Smooth muscle cell (in vitro differentiated cells): ENCODE measurements around the gene ZNF155. TPM values are rescaled to one million over a fixed set of nuclear protein-coding genes. Genes with fewer than 3 reads are reported as not detected.

Source experiments
- DNase-seq: peaks from one replicate; lab custom pipeline; 2025; ENCODE audit not compliant: unreplicated experiment; lab: John Stamatoyannopoulos, UW
- H2AFZ ChIP-seq: fragments of 200-600 bp; sonication (generic); 2 replicates; pipeline ENCODE4 v1.6.0; 2016; ENCODE audit warnings: antibody characterized with exemption, low read depth, mild to moderate bottlenecking
- H3F3A ChIP-seq: fragments of 200-600 bp; sonication (generic); 2 replicates; pipeline ENCODE4 v1.6.0; 2017; ENCODE audit warnings: antibody characterized with exemption, low read depth
- H3K27ac ChIP-seq: fragments of 200-600 bp; sonication (generic); 2 replicates; pipeline ENCODE4 v1.5.1; 2016; ENCODE audit warnings: low read depth, mild to moderate bottlenecking
- H3K27me3 ChIP-seq: fragments of 200-600 bp; sonication (generic); 2 replicates; pipeline ENCODE4 v1.6.1; 2016; ENCODE audit warnings: low read depth, mild to moderate bottlenecking
- H3K36me3 ChIP-seq: fragments of 200-600 bp; sonication (generic); 2 replicates; pipeline ENCODE4 v1.5.1; 2016; ENCODE audit warnings: low read depth
- H3K4me1 ChIP-seq: fragments of 200-600 bp; sonication (generic); 2 replicates; pipeline ENCODE4 v1.5.1; 2016; ENCODE audit warnings: low read depth
- H3K4me2 ChIP-seq: fragments of 200-600 bp; sonication (generic); 2 replicates; pipeline ENCODE4 v1.6.0; 2016; ENCODE audit warnings: mild to moderate bottlenecking
- H3K4me3 ChIP-seq: fragments of 200-600 bp; sonication (generic); 2 replicates; pipeline ENCODE4 v1.5.1; 2016; ENCODE audit warnings: mild to moderate bottlenecking
- H3K79me2 ChIP-seq: fragments of 200-600 bp; sonication (generic); 2 replicates; pipeline ENCODE4 v1.6.0; 2016; ENCODE audit warnings: low read depth, mild to moderate bottlenecking
- H3K9ac ChIP-seq: fragments of 200-600 bp; sonication (generic); 2 replicates; pipeline ENCODE4 v1.6.0; 2016; ENCODE audit warnings: low read depth
- H3K9me3 ChIP-seq: fragments of 200-600 bp; sonication (generic); replicated peaks from 2 replicates; pipeline ENCODE4 v1.5.1; 2016; ENCODE audit warnings: low read depth
- H4K20me1 ChIP-seq: fragments of 200-600 bp; sonication (generic); 2 replicates; pipeline ENCODE4 v1.6.0; 2016; ENCODE audit warnings: low read depth
- CTCF ChIP-seq: fragments of 200-600 bp; sonication (generic); IDR thresholded peaks from 2 replicates; pipeline ENCODE4 v1.5.1; 2017; ENCODE audit warnings: borderline replicate concordance, mild to moderate bottlenecking, antibody characterized with exemption; ENCODE audit not compliant: insufficient read depth, poor library complexity, severe bottlenecking
- WGBS: methylation state at CpG from one replicate; pipeline ENCODE4 v1.1.7; 2016; ENCODE audit warnings: low lambda C conversion rate; 5-methylcytosine and 5-hydroxymethylcytosine counted together
- polyA plus RNA-seq: library from polyadenylated mRNA; unstranded; fragments of >200 nt; fragmentation: Nextera tagmentation; extraction: Ambion mirVana; gene quantifications from 2 replicates; pipeline ENCODE4 v1.2.1, GENCODE V29; 2016
- total RNA-seq: library from RNA; depleted of rRNA; stranded (reverse); fragments of >200 nt; gene quantifications from 2 replicates; pipeline ENCODE4 v1.2.3, GENCODE V29; 2014

ZNF155 gene
- total and polyA plus RNA-seq, 2 experiments from 2014 or later = 1.2 to 4.1 TPM

- Histone ChIP-seq H3K9me3 (peaks cover 13% of the 10 kb centered on the region), H3K36me3 (peaks cover 19% of the 10 kb centered on the region), H3K27me3 (no peaks in the 10 kb centered on the region), H3K79me2 (peaks cover 7% of the 10 kb centered on the region), H4K20me1 (no peaks in the 10 kb centered on the region), H3F3A (no peaks in the 10 kb centered on the region), H3K27ac (no peak overlapping the region), H3K4me3 (peak overlapping the region; percentile 96), H3K4me2 (peak overlapping the region; percentile 96), H3K4me1 (peaks cover 5% of the 10 kb centered on the region), H3K9ac (peak overlapping the region; percentile 92), H2AFZ (peak overlapping the region; percentile 98)
- no peak for TF ChIP-seq CTCF
- DNase-seq = no peak
- WGBS = 52% methylated on average over 4 of the region's 4 CpGs
Observed at GRCh38 chr19:44024900-44025216, 40.9 kb downstream of the ZNF155 start.

- no peaks in the 10 kb centered on the region for H3K27me3 ChIP-seq
- WGBS = 1% methylated on average over 37 of the region's 37 CpGs
- H3F3A ChIP-seq = no peaks in the 10 kb centered on the region
- H3K27ac ChIP-seq = peak within 1 kb of the TSS; percentile 67
- H3K4me1 ChIP-seq = peaks cover 5% of the 10 kb centered on the region
- peak; percentile 12 for DNase-seq
- H3K36me3 ChIP-seq = peaks cover 24% of the 10 kb centered on the region
- H3K4me3 ChIP-seq = peak within 1 kb of the TSS; percentile 96
- no peaks in the 10 kb centered on the region for H4K20me1 ChIP-seq
- peaks cover 18% of the 10 kb centered on the region for H3K9me3 ChIP-seq
- peaks cover 7% of the 10 kb centered on the region for H3K79me2 ChIP-seq
- H2AFZ ChIP-seq = peak within 1 kb of the TSS; percentile 98
- peak within 1 kb of the TSS; percentile 92 for H3K9ac ChIP-seq
- H3K4me2 ChIP-seq = peak within 1 kb of the TSS; percentile 96
- TF ChIP-seq CTCF = no peak
Observed at GRCh38 chr19:44025217-44025936, 41.4 kb downstream of the ZNF155 start, which contains the start of gene ZNF222. Gene ZNF222, plus strand, starts transcription at chr19:44025379. Its CDS starts 58 bp downstream, at chr19:44025437.

GRCh38 chr19:44026622-44027021, 42.6 kb downstream of the ZNF155 start:
- TF ChIP-seq CTCF = no peak
- Histone ChIP-seq H3K4me2 (no peak overlapping the region), H3F3A (no peaks in the 10 kb centered on the region), H3K27ac (no peak overlapping the region), H3K9ac (no peak overlapping the region), H3K79me2 (peaks cover 7% of the 10 kb centered on the region), H3K4me3 (no peak overlapping the region), H4K20me1 (no peaks in the 10 kb centered on the region), H3K36me3 (peaks cover 35% of the 10 kb centered on the region), H3K27me3 (no peaks in the 10 kb centered on the region), H3K9me3 (peaks cover 31% of the 10 kb centered on the region), H3K4me1 (peaks cover 5% of the 10 kb centered on the region), H2AFZ (no peak overlapping the region)
- 98% methylated on average over 6 of the region's 6 CpGs for WGBS
- no peak for DNase-seq
